K562 (cell line): Measurements from ENCODE around the gene ZNF10. TPM values are rescaled to one million over a fixed set of nuclear protein-coding genes. Genes with fewer than 3 reads are reported as not detected.

Experiments used
- BRD4 ChIP-seq: fragments of 200-600 bp; sonication (generic); IDR thresholded peaks from 2 replicates; pipeline ENCODE4 v1.6.1; 2017; ENCODE audit warnings: inconsistent platforms
- HMG20B ChIP-seq: fragments of 250-450 bp; sonication (Bioruptor Pico); IDR thresholded peaks from 2 replicates; pipeline ENCODE4 v1.5.0; 2021; ENCODE audit warnings: mild to moderate bottlenecking
- POLR2G ChIP-seq: fragments of 200-400 bp; formaldehyde crosslinking; IDR thresholded peaks from 2 replicates; pipeline ENCODE4 v1.6.1; 2017; ENCODE audit warnings: low read depth, mild to moderate bottlenecking, antibody characterized with exemption, low read length, moderate library complexity
- PRDM10 ChIP-seq: fragments of 450-650 bp; IDR thresholded peaks from 2 replicates; pipeline ENCODE4 v1.6.1; 2018; ENCODE audit not compliant: partially characterized antibody
- UBTF ChIP-seq, 2 experiments: IDR thresholded peaks; 2 replicates each; pipeline ENCODE4 v1.6.1; 2012; ENCODE audit warnings: improper control_type of control experiment in 2 of 2, low read depth in 2 of 2, low read length in 2 of 2, borderline replicate concordance in 1 of 2
- ZNF134 ChIP-seq: fragments of 250-450 bp; sonication (Bioruptor Pico); conservative IDR thresholded peaks from 2 replicates; pipeline ENCODE4 v1.4.0; 2020
- ZNF174 ChIP-seq: fragments of 250-450 bp; sonication (Bioruptor Pico); IDR thresholded peaks from 2 replicates; pipeline ENCODE4 v1.4.0; 2020; ENCODE audit warnings: mild to moderate bottlenecking
- ZNF239 ChIP-seq: fragments of 250-450 bp; sonication (Bioruptor Pico); IDR thresholded peaks from 2 replicates; pipeline ENCODE4 v1.4.0; 2020; ENCODE audit warnings: mild to moderate bottlenecking
- polyA plus RNA-seq, 8 experiments: library from polyadenylated mRNA; depleted of rRNA in 4 of 8; stranded (reverse) in 5 of 8; unstranded in 3 of 8; fragments of >200 nt; fragmentation: Nextera tagmentation in 2 of 8; fragmentation: Illumina TruSeq in 1 of 8; extraction: Ambion mirVana in 2 of 8; extraction: Trizol in 1 of 8; gene quantifications; 2 replicates each; pipeline versions ENCODE4 v1.2.1 to v1.2.3, GENCODE V29; 2011 to 2014; ENCODE audit warnings: inconsistent platforms in 1 of 8, missing spikeins in 1 of 8
- total RNA-seq, 7 experiments: library from RNA; depleted of rRNA in 6 of 7; stranded (reverse); fragments of >200 nt in 6 of 7; fragmentation: Illumina TruSeq in 2 of 7; extraction: Trizol in 2 of 7; gene quantifications; 2 replicates each; pipeline versions ENCODE4 v1.2.1 to v1.2.3, GENCODE V29; 2011 to 2021; ENCODE audit warnings: low replicate concordance in 1 of 7
- TF ChIP-seq, protein P1 (sequence below): sonication (generic); formaldehyde crosslinking; IDR thresholded peaks from 2 replicates; pipeline ENCODE4 v1.8.0; 2022; ENCODE audit warnings: missing genetic modification reagents, mild to moderate bottlenecking, moderate library complexity, borderline replicate concordance
- TF ChIP-seq, protein P2 (sequence below), 2 experiments: fragments of 450-650 bp in 1 of 2; sonication (generic) in 1 of 2; formaldehyde crosslinking in 1 of 2; IDR thresholded peaks; 2 replicates each; pipeline versions ENCODE4 v1.7.1 to v1.9.0; 2016 to 2022; ENCODE audit warnings: inconsistent platforms in 1 of 2, mild to moderate bottlenecking in 1 of 2, missing genetic modification reagents in 1 of 2

ZNF10 gene
- total and polyA plus RNA-seq, 9 of the 15 experiments (the other 6 are each of a cell fraction or from before 2014, with no cell fraction given), result 3.5 to 5.8 (median 4.9) TPM

DNA sequence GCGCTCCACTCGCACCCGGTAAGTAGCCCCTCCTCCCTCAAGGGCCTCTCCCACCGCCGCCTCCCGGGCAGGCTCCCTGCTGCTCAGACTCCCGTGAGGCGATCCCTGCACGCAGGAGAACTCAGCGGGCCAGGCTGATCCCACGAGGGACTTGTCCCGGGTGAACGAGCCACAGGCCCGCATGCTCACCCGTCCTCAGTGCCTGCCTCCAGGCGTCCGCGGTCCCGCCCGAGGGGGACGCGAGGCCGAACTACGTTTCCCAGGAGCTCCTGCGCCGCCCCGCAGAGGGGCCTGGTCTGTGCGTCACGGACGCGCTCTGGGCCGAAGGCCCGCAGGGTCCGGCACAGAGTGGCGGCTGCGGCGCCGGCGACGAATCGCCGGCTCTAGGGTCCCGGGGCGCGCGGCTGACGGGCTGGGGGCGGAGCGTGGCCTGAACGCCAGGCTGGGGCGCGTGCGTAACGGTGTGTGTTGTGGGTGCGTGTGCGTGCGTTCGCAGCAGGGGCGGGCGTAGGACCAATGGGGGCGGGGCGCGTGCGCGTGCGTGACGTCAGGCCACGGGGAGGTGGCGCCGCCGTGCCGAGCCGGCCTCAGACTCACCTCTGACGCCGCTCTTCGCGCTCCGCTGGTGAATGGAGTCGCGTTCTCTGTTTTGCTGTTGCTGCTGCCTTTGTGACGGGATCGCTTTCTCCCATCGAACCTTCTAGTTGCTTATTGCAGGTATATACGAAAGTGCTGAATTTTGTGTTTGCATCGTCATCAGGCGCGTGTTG lies at the start of gene ZNF10, which contains the start of gene ZNF891 (continued):
- TF ChIP-seq ZNF134 (no peak), BRD4 (no peak), ZNF174 (CRISPR knock-in tag) (no peak), PRDM10 (peak; percentile 41), POLR2G (peak; percentile 95), HMG20B (no peak), UBTF (IDR thresholded peaks at IDR 0.05; ENCODE audit: borderline replicate concordance in 1 of 2, low read depth in 2 of 2, low read length in 2 of 2) (peak in 1 of 2 experiments; percentile 28; a peak in 1 of 4 replicates), ZNF239 (CRISPR knock-in tag) (no peak)
- TF ChIP-seq, protein P1, sequence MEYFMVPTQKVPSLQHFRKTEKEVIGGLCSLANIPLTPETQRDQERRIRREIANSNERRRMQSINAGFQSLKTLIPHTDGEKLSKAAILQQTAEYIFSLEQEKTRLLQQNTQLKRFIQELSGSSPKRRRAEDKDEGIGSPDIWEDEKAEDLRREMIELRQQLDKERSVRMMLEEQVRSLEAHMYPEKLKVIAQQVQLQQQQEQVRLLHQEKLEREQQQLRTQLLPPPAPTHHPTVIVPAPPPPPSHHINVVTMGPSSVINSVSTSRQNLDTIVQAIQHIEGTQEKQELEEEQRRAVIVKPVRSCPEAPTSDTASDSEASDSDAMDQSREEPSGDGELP (CRISPR knock-in tag), result peak; percentile 83
- TF ChIP-seq, protein P2, sequence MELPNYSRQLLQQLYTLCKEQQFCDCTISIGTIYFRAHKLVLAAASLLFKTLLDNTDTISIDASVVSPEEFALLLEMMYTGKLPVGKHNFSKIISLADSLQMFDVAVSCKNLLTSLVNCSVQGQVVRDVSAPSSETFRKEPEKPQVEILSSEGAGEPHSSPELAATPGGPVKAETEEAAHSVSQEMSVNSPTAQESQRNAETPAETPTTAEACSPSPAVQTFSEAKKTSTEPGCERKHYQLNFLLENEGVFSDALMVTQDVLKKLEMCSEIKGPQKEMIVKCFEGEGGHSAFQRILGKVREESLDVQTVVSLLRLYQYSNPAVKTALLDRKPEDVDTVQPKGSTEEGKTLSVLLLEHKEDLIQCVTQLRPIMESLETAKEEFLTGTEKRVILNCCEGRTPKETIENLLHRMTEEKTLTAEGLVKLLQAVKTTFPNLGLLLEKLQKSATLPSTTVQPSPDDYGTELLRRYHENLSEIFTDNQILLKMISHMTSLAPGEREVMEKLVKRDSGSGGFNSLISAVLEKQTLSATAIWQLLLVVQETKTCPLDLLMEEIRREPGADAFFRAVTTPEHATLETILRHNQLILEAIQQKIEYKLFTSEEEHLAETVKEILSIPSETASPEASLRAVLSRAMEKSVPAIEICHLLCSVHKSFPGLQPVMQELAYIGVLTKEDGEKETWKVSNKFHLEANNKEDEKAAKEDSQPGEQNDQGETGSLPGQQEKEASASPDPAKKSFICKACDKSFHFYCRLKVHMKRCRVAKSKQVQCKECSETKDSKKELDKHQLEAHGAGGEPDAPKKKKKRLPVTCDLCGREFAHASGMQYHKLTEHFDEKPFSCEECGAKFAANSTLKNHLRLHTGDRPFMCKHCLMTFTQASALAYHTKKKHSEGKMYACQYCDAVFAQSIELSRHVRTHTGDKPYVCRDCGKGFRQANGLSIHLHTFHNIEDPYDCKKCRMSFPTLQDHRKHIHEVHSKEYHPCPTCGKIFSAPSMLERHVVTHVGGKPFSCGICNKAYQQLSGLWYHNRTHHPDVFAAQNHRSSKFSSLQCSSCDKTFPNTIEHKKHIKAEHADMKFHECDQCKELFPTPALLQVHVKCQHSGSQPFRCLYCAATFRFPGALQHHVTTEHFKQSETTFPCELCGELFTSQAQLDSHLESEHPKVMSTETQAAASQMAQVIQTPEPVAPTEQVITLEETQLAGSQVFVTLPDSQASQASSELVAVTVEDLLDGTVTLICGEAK (IDR thresholded peaks at IDR 0.05), result no peak
- TF ChIP-seq, protein P2 (CRISPR knock-in tag; IDR thresholded peaks at IDR 0.05), result no peak
